NT2/D1 (cell line): ENCODE results near the gene HSD11B1.

Experiments used
- DNase-seq: peaks from one replicate; pipeline ENCODE4 v3.0.0-alpha.2; 2011; ENCODE audit warnings: low read depth, low spot score
- H3K27me3 ChIP-seq: 2 replicates; pipeline ENCODE4 v1.6.0; 2011; ENCODE audit warnings: mild to moderate bottlenecking; ENCODE audit not compliant: insufficient read length, insufficient read depth
- H3K36me3 ChIP-seq: 2 replicates; pipeline ENCODE4 v1.6.1; 2011; ENCODE audit warnings: mild to moderate bottlenecking, low read length, mixed read lengths; ENCODE audit not compliant: insufficient read depth, insufficient read length
- H3K4me1 ChIP-seq: 2 replicates; pipeline ENCODE4 v1.5.1; 2011; ENCODE audit not compliant: insufficient read depth, insufficient read length
- H3K4me3 ChIP-seq: 2 replicates; pipeline ENCODE4 v1.5.1; 2011; ENCODE audit warnings: low read depth; ENCODE audit not compliant: insufficient read length
- H3K9ac ChIP-seq: 2 replicates; pipeline ENCODE4 v1.6.0; 2011; ENCODE audit warnings: low read depth; ENCODE audit not compliant: insufficient read length
- H3K9me3 ChIP-seq: 2 replicates; pipeline ENCODE4 v1.5.1; 2011; ENCODE audit warnings: mild to moderate bottlenecking, low read length; ENCODE audit not compliant: insufficient read depth
- SUZ12 ChIP-seq: IDR thresholded peaks from 2 replicates; pipeline ENCODE4 v1.6.1; 2011; ENCODE audit not compliant: insufficient read length, insufficient read depth; ENCODE audit errors: extremely low read depth
- YY1 ChIP-seq: IDR thresholded peaks from 2 replicates; pipeline ENCODE4 v1.6.1; 2011; ENCODE audit not compliant: insufficient read length, insufficient read depth
- ZNF274 ChIP-seq: IDR thresholded peaks from 2 replicates; pipeline ENCODE4 v1.6.1; 2011; ENCODE audit warnings: mild to moderate bottlenecking, low read depth, low read length

The HSD11B1 gene

GRCh38 chr1:209768354-209768774, 63.7 kb downstream of the HSD11B1 start:
- TF ChIP-seq SUZ12 (no peak), YY1 (no peak), ZNF274 (no peak)
- H3K9me3 ChIP-seq, result no peaks in the 10 kb centered on the region; the same call in 1 of the 2 replicates
- H3K36me3 ChIP-seq, result no peaks in the 10 kb centered on the region
- H3K4me1 ChIP-seq, result no peaks in the 10 kb centered on the region
- no peak for DNase-seq
- no peak overlapping the region for H3K9ac ChIP-seq
- H3K4me3 ChIP-seq, result no peak overlapping the region
- H3K27me3 ChIP-seq, result no peaks in the 10 kb centered on the region

GRCh38 chr1:209769171-209769904, 64.7 kb downstream of the HSD11B1 start:
- TF ChIP-seq ZNF274, result no peak
- TF ChIP-seq YY1, result no peak
- no peak for TF ChIP-seq SUZ12
- no peak for DNase-seq
- Histone ChIP-seq H3K9ac (no peak overlapping the region), H3K9me3 (no peaks in the 10 kb centered on the region; the same call in 1 of the 2 replicates), H3K4me3 (no peak overlapping the region), H3K4me1 (no peaks in the 10 kb centered on the region), H3K27me3 (no peaks in the 10 kb centered on the region), H3K36me3 (no peaks in the 10 kb centered on the region)

GRCh38 chr1:209769971-209770370, 65.3 kb downstream of the HSD11B1 start:
- no peak for TF ChIP-seq SUZ12
- TF ChIP-seq ZNF274, result no peak
- TF ChIP-seq YY1, result no peak

GRCh38 chr1:209770636-209771415, 66.2 kb downstream of the HSD11B1 start:
- H3K4me1 ChIP-seq, result no peaks in the 10 kb centered on the region
- no peak overlapping the region for H3K9ac ChIP-seq
- no peaks in the 10 kb centered on the region; the same call in 1 of the 2 replicates for H3K9me3 ChIP-seq
- DNase-seq, result no peak
- H3K36me3 ChIP-seq, result no peaks in the 10 kb centered on the region
- no peak overlapping the region for H3K4me3 ChIP-seq
- H3K27me3 ChIP-seq, result no peaks in the 10 kb centered on the region
- TF ChIP-seq YY1 (no peak), SUZ12 (no peak), ZNF274 (no peak)

More at GRCh38 chr1:209769971-209770370, 65.3 kb downstream of the HSD11B1 start:
- DNase-seq, result no peak
- H3K4me1 ChIP-seq, result no peaks in the 10 kb centered on the region
- no peak overlapping the region for H3K9ac ChIP-seq
- H3K27me3 ChIP-seq, result no peaks in the 10 kb centered on the region
- no peaks in the 10 kb centered on the region; the same call in 1 of the 2 replicates for H3K9me3 ChIP-seq
- no peaks in the 10 kb centered on the region for H3K36me3 ChIP-seq
- no peak overlapping the region for H3K4me3 ChIP-seq

GRCh38 chr1:209772126-209772525, 67.5 kb downstream of the HSD11B1 start:
- no peaks in the 10 kb centered on the region for H3K4me1 ChIP-seq
- no peak for DNase-seq
- H3K9ac ChIP-seq, result no peak overlapping the region
- no peak overlapping the region for H3K4me3 ChIP-seq
- no peaks in the 10 kb centered on the region for H3K27me3 ChIP-seq
- TF ChIP-seq SUZ12 (no peak), ZNF274 (no peak), YY1 (no peak)
- no peaks in the 10 kb centered on the region; the same call in 1 of the 2 replicates for H3K9me3 ChIP-seq
- no peaks in the 10 kb centered on the region for H3K36me3 ChIP-seq

- Histone ChIP-seq H3K36me3 (no peaks in the 10 kb centered on the region), H3K4me1 (no peaks in the 10 kb centered on the region), H3K27me3 (no peaks in the 10 kb centered on the region), H3K9me3 (no peaks in the 10 kb centered on the region; the same call in 1 of the 2 replicates), H3K4me3 (no peak overlapping the region), H3K9ac (no peak overlapping the region)
- TF ChIP-seq SUZ12 (no peak), ZNF274 (no peak), YY1 (no peak)
- no peak for DNase-seq
These were observed 69.9 kb downstream of the HSD11B1 start for GRCh38 chr1:209774592-209774991.

GRCh38 chr1:209775678-209776077, 71.0 kb downstream of the HSD11B1 start:
- no peak for DNase-seq
- no peaks in the 10 kb centered on the region for H3K27me3 ChIP-seq
- H3K9me3 ChIP-seq, result no peaks in the 10 kb centered on the region; the same call in 1 of the 2 replicates
- no peak for TF ChIP-seq YY1
- TF ChIP-seq ZNF274, result no peak
- no peak for TF ChIP-seq SUZ12
- H3K4me3 ChIP-seq, result no peak overlapping the region
- H3K36me3 ChIP-seq, result no peaks in the 10 kb centered on the region
- H3K4me1 ChIP-seq, result no peaks in the 10 kb centered on the region
- H3K9ac ChIP-seq, result no peak overlapping the region
